CD4-positive, alpha-beta T cell treated with Interleukin-4 for 1 hour (primary cell): ENCODE results near the gene INMT.
A peak's percentile ranks its signal among the peaks of the same experiment; 100 is the strongest.
"Not testable (repeated sequence)": the region's sequence is repeated elsewhere in the genome, so short reads cannot be mapped to it uniquely, and the experiment has no call there.

Experiments
- DNase-seq, 2 donors: peaks; one replicate each; pipeline ENCODE4 v3.0.0-alpha.2; 2020 to 2022

The INMT gene

GRCh38 chr7:30751696-30752273 is at the start of gene INMT:
INMT (plus strand) TSS chr7:30752135; CDS start chr7:30752151, 16 bp downstream.
- no peak for DNase-seq

GRCh38 chr7:30702200-30702599 is 49.7 kb upstream of the INMT start:
- DNase-seq: peak in 1 of 2 donors; percentile 40

DNA sequence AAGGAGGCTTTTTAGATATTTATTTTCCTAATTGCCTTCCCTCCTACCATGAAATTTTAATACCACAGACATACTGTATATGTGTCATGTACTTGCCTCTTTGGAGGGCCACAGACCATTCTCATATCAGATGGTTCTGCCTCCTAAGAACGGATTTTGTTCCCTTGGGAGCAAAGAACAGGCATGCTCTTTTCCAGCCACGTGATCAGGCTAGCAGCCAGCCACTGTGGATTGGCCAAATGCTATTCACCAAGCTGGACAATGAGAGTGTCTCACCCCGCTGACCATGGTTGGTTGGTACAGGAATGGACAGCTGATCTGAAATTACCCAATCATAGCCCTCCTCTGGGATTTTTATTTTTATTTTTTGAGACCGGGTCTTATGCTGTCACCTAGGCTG is 48.2 kb upstream of the INMT start:
- no peak for DNase-seq

- DNase-seq: no peak
Measured at GRCh38 chr7:30705008-30705407, 46.9 kb upstream of the INMT start.

DNA sequence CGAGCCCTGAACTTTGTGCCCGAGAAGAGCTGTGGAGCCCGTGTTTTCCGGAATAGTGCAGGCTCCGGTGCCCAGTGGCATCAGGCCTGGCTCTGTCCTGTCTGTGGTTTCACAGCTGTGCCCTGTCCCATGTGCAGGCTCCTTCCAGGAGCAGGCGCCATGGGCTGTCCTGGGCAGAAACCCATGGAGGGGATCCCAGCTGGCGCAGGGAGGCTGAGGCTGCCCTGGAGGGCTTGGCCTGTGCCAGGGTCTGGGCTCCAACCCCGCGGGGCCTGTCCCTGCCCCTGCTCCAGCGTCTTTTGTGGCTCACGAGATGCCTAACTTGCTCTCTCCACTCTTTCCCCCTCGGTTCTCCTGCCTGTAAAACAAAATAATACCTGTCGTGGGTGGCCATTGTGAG is 46.3 kb upstream of the INMT start:
- DNase-seq: no peak

GRCh38 chr7:30706316-30706715 is 45.6 kb upstream of the INMT start:
- no peak for DNase-seq

DNA sequence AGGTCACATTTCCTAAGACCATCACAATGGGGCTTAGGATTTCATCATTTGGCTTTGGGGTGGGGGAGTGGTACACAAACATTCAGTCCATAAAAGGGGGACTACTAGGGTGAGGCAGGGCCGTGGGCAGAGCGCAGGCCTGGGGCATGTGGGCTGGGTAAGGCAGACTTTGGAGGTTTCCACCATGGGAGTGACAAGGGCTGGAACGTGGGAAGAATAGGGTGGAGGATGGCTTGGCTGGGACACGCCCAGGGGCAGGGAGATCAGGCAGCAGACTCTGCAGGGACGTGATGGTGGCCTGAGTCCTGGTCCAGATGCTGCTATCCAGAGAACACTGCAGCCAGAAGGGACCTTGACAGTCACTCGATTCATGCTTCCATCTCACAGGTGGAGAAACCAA is 45.0 kb upstream of the INMT start:
- no peak for DNase-seq

DNA sequence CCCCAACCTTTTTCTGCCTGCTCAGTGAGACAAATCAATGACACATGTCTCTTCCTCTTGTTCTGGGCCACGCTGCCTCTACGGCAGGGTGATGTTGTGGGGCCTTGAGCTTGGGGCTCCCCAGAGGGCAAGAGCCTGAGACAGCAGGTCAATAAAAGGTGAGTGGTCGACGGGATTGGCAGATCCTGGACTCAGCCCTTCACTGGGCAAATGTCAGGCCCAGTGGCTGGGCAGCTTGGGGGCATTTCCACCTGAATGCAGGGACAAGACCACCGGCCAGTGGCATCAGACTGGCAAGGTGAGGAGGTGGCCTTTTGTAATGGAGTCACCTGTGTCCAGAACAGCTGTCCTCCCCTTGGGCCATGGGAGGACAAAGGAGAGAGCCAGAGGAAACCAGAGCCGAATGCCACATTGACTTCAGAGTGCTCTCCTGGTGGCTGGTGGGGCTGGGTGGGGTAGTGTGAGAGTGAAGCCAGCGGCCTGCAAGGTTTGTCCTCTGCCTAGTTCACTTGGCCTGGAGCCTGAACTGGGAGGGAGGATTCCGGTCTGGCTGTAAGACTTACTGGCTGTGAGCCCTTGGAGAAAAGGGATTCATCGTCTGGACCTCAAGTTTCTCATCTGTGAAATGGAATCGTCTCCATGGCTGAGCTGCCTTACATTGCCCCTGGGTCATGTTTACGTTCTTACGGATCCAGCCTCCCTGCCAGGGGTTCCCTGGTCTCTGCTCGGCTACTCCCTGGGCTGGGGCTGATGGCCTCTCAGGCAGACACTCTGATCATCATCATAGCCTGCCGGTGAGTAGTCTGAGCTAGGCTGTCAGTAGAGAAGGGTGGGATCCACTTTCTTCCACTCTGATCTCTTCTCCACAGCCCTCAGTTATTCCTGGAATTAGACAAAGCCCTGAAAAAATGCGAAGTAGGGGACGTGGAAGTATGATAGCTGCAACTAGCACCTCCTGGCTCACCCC is 44.3 kb upstream of the INMT start:
- no peak for DNase-seq

GRCh38 chr7:30708412-30708811 is 43.5 kb upstream of the INMT start:
- DNase-seq: no peak

DNA sequence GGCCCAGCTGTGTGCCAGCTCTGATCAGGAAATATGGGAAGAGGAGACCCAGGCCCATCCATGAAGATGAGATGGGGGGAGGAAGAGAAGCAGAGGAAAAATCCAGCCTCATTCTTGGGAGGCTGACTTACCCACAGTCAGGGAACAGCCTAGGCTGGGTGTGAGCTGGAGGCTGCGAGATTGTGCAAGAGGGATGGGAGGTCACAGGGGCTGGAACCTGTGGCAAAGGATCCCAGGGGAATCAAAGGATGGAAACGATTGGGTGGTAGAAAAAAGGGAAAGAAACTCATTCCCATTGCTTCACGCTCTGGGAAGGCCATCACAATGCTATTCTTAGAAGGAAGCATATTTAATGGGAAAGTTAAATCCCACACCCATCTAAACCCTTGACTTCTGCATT is 43.0 kb upstream of the INMT start:
- DNase-seq: no peak

DNA sequence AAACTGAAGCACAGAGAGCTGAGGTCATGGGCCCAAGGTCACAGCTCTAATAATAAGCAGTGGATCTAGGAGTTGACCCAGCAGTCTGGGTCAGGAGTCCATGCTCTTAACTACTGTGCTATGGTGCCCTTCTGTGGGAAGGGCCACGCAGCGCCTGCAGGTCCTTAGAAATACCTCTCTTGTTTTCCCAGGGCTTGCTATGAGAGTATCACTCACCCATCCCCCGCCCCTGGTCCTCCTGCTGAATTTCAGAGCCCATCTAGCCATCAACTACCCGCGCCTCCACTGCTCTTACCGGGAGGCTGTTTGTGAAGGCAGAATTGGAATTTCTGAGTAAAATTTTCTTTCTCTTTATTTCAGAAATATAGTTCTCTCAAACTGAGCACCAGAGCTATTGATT is 42.4 kb upstream of the INMT start:
- DNase-seq: no peak

DNA sequence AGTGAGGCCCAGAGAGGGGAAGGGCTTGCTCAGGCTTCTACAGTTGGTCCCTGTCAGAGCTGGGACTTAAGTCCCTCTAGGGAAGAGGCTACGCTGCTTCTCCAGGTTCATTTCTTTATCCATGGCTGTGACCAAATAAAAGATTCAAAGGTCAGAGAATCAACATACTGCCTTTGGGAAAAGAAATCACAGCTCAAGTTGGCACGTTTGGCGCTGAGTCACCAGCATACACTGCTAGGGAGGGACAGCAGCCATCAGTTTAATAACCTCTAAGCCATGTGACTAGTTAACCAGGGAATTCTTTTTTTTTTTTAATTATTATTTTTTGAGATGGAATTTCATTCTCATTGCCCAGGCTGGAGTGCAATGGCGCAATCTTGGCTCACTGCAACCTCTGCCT is 41.3 kb upstream of the INMT start:
- DNase-seq: no peak

- no peak for DNase-seq
Measured at GRCh38 chr7:30713392-30713791, 38.5 kb upstream of the INMT start.

GRCh38 chr7:30714129-30714528 is 37.8 kb upstream of the INMT start:
- DNase-seq: no peak

- DNase-seq: no peak
Measured at GRCh38 chr7:30717181-30717580, 34.8 kb upstream of the INMT start.

DNA sequence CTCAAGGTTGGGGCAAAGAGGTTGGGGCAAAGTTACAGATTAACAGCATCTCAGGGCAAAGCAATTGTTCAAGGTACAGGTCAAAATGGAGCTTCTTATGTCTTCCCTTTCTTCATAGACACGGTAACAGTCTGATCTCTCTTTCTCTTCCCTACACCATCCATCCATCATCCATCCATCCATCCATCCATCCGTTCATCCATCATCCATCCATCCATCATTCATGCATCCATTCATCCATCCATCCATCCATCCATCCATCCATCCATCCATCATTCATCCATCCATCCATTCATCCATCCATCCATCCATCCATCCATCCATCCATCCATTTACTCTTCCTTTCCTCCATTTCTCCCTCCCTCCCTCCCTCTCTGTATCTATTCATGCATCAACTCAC is 32.5 kb upstream of the INMT start:
- not testable (repeated sequence) for DNase-seq

GRCh38 chr7:30721211-30721610 is 30.7 kb upstream of the INMT start:
- no peak for DNase-seq

- DNase-seq: no peak
Measured at GRCh38 chr7:30722187-30722586, 29.7 kb upstream of the INMT start.

DNA sequence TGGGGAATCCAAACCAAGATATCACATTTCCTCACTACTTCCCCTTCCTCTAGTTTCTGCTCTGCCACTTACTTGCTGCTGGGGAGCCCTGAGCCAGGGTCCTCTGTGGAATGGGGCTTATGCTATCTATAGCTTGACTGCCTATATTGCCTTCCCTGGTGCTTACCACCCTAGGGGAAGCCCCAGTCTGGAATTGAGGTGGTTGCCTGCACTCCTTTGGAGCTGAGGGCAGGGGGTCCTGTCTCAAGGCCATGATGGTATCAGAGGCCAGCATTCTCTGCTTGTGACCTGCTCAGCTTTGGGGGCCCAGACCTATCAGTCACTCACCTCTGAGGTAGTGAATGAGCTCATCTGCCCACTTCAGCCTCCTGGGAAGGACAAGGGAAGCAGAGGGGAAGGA is 29.3 kb upstream of the INMT start:
- DNase-seq: no peak

DNA sequence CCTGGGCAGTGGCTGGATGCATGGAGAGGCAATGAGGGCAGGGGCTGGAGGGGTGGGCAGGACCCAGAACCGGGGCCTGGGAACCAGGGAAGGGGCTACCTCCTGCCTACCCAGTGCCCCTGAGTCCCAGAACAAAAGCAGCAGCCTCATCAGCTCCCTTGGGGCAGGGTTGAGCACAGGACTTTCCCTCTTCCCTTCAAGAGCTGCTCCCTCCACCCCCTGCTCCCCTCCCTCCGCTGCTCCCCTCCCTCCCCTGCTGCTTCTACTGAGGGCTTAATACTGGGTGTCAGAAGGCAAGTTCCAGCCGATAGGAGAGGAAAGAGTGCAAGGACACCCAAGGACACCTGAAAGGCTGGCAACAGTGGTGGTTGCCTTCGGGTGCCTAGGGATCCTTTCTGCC is 28.2 kb upstream of the INMT start:
- no peak for DNase-seq

DNA sequence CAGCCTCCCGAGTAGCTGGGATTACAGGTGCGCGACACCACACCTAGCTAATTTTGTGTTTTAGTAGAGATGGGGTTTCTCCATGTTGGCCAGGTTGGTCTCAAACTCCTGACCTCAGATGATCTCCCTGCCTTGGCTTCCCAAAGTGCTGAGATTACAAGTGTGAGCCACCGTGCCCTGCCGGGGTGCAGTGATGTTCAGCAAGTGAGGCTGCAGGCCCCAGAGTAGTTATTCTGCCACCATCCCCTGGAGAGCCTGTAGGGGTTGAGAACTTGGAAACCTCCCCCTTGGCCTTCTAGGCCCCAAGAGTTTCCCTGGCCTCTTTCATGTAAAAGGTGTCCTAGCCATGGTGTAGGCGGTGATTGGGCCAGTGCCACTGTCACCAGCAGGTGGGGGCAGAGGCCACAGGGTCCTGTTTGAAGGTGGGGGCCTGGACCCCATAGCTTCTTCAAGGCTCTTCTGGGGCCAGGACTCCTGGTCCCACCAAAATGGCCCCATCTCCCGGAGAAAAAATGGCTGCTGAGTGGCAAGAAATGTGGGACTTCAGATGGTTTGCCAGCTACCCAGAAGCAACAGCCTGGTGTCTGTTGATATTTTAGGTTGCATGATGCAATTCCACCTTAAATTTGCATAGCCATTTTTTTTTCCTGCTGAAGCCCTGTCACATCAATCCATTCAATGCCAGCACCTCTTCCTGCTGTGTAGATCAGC is 25.5 kb upstream of the INMT start:
- DNase-seq: peak; percentile 17 to 32

- DNase-seq: peak; percentile 42 to 65
Measured at GRCh38 chr7:30727061-30727945, 24.6 kb upstream of the INMT start.
